WTC11 (cell line): ENCODE measurements around the gene GGA3. TPM values are rescaled to one million over a fixed set of nuclear protein-coding genes. Genes with fewer than 3 reads are reported as not detected.

Experiments used
- ATAC-seq: fragments of 200-7000 bp; cut with Tn5 transposase; 2 replicates; pipeline ENCODE4 v1.10.0; 2021; ENCODE audit warnings: mild to moderate bottlenecking, moderate library complexity
- CTCF ChIA-PET: fragments of 300-600 bp; sonication (Branson Sonifier 250); formaldehyde crosslinking; loops from one replicate; lab custom pipeline; 2021; ENCODE audit warnings: antibody characterized with exemption; lab: Charles Lee
- POLR2A ChIA-PET: fragments of 350-600 bp; sonication (Branson Sonifier 250); formaldehyde crosslinking; loops from one replicate; lab custom pipeline; 2021; ENCODE audit warnings: antibody characterized with exemption; lab: Charles Lee
- DNase-seq: peaks from one replicate; pipeline ENCODE4 v3.0.0; 2021; ENCODE audit warnings: low spot score
- H3K27ac Mint-ChIP-seq: 2 replicates; pipeline ENCODE4 v1.8.0; 2021; ENCODE audit warnings: mixed read lengths
- H3K27me3 Mint-ChIP-seq: 2 replicates; pipeline ENCODE4 v1.8.0; 2021; ENCODE audit warnings: low read depth, mild to moderate bottlenecking, moderate library complexity, mixed read lengths
- H3K36me3 Mint-ChIP-seq: 2 replicates; pipeline ENCODE4 v1.8.0; 2021; ENCODE audit warnings: mixed read lengths
- H3K4me1 Mint-ChIP-seq: 2 replicates; pipeline ENCODE4 v1.8.0; 2022; ENCODE audit warnings: mixed read lengths
- H3K4me3 Mint-ChIP-seq: 2 replicates; pipeline ENCODE4 v1.8.0; 2021; ENCODE audit warnings: mild to moderate bottlenecking, moderate library complexity, mixed read lengths
- H3K9me3 Mint-ChIP-seq: 2 replicates; pipeline ENCODE4 v1.8.0; 2021; ENCODE audit warnings: mixed read lengths
- ATF1 ChIP-seq: sonication (generic); formaldehyde crosslinking; IDR thresholded peaks from 2 replicates; pipeline ENCODE4 v1.8.1; 2023; ENCODE audit warnings: mild to moderate bottlenecking, moderate library complexity, missing genetic modification reagents
- CBFB ChIP-seq: sonication (generic); formaldehyde crosslinking; IDR thresholded peaks from 2 replicates; pipeline ENCODE4 v1.8.1; 2022; ENCODE audit warnings: mild to moderate bottlenecking, low read depth, missing genetic modification reagents
- CREM ChIP-seq: sonication (generic); formaldehyde crosslinking; IDR thresholded peaks from 2 replicates; pipeline ENCODE4 v1.8.1; 2022; ENCODE audit warnings: mild to moderate bottlenecking, missing genetic modification reagents, moderate library complexity
- MYBL2 ChIP-seq: sonication (generic); formaldehyde crosslinking; IDR thresholded peaks from 2 replicates; pipeline ENCODE4 v1.8.1; 2023; ENCODE audit warnings: mild to moderate bottlenecking, moderate library complexity, missing genetic modification reagents
- SMAD4 ChIP-seq: sonication (generic); formaldehyde crosslinking; IDR thresholded peaks from 2 replicates; pipeline ENCODE4 v1.8.0; 2022; ENCODE audit warnings: mild to moderate bottlenecking, missing genetic modification reagents
- TEAD1 ChIP-seq: sonication (generic); formaldehyde crosslinking; IDR thresholded peaks from 2 replicates; pipeline ENCODE4 v1.8.0; 2022; ENCODE audit warnings: mild to moderate bottlenecking, missing genetic modification reagents
- ZNF232 ChIP-seq: sonication (generic); formaldehyde crosslinking; IDR thresholded peaks from 2 replicates; pipeline ENCODE4 v1.8.0; 2022; ENCODE audit warnings: mild to moderate bottlenecking, missing genetic modification reagents
- ZNF423 ChIP-seq: fragments of 250-450 bp; sonication (Bioruptor Pico); IDR thresholded peaks from 2 replicates; pipeline ENCODE4 v2.1.2; 2022; ENCODE audit warnings: mild to moderate bottlenecking, moderate library complexity
- total RNA-seq: library from RNA; stranded (reverse); gene quantifications from 3 replicates; pipeline ENCODE4 v1.2.3, GENCODE V29; 2021
- TF ChIP-seq, protein P1 (sequence below): fragments of 250-450 bp; sonication (Bioruptor Pico); IDR thresholded peaks from 2 replicates; pipeline ENCODE4 v1.8.0; 2021; ENCODE audit warnings: mild to moderate bottlenecking
- TF ChIP-seq, protein P2 (sequence below): fragments of 250-450 bp; sonication (Bioruptor Pico); IDR thresholded peaks from 2 replicates; pipeline ENCODE4 v1.9.0; 2021; ENCODE audit warnings: mild to moderate bottlenecking
- TF ChIP-seq, protein P3 (sequence below): fragments of 250-450 bp; sonication (Bioruptor Pico); IDR thresholded peaks from 2 replicates; pipeline ENCODE4 v1.9.0; 2021; ENCODE audit warnings: mild to moderate bottlenecking, borderline replicate concordance
- TF ChIP-seq, protein P4 (sequence below): sonication (generic); formaldehyde crosslinking; IDR thresholded peaks from 2 replicates; pipeline ENCODE4 v1.8.0; 2022; ENCODE audit warnings: mild to moderate bottlenecking, missing genetic modification reagents

GGA3 gene
- total RNA-seq, 1 experiment from 2014 or later, result 66.9 TPM

- TF ChIP-seq, protein P1, sequence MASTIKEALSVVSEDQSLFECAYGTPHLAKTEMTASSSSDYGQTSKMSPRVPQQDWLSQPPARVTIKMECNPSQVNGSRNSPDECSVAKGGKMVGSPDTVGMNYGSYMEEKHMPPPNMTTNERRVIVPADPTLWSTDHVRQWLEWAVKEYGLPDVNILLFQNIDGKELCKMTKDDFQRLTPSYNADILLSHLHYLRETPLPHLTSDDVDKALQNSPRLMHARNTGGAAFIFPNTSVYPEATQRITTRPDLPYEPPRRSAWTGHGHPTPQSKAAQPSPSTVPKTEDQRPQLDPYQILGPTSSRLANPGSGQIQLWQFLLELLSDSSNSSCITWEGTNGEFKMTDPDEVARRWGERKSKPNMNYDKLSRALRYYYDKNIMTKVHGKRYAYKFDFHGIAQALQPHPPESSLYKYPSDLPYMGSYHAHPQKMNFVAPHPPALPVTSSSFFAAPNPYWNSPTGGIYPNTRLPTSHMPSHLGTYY (CRISPR knock-in tag), result no peak
- TF ChIP-seq, protein P2, sequence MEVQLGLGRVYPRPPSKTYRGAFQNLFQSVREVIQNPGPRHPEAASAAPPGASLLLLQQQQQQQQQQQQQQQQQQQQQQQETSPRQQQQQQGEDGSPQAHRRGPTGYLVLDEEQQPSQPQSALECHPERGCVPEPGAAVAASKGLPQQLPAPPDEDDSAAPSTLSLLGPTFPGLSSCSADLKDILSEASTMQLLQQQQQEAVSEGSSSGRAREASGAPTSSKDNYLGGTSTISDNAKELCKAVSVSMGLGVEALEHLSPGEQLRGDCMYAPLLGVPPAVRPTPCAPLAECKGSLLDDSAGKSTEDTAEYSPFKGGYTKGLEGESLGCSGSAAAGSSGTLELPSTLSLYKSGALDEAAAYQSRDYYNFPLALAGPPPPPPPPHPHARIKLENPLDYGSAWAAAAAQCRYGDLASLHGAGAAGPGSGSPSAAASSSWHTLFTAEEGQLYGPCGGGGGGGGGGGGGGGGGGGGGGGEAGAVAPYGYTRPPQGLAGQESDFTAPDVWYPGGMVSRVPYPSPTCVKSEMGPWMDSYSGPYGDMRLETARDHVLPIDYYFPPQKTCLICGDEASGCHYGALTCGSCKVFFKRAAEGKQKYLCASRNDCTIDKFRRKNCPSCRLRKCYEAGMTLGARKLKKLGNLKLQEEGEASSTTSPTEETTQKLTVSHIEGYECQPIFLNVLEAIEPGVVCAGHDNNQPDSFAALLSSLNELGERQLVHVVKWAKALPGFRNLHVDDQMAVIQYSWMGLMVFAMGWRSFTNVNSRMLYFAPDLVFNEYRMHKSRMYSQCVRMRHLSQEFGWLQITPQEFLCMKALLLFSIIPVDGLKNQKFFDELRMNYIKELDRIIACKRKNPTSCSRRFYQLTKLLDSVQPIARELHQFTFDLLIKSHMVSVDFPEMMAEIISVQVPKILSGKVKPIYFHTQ (CRISPR knock-in tag), result no peak
- TF ChIP-seq CBFB (CRISPR knock-in tag) (no peak), SMAD4 (CRISPR knock-in tag) (no peak), MYBL2 (CRISPR knock-in tag) (no peak)
- TF ChIP-seq, protein P3, sequence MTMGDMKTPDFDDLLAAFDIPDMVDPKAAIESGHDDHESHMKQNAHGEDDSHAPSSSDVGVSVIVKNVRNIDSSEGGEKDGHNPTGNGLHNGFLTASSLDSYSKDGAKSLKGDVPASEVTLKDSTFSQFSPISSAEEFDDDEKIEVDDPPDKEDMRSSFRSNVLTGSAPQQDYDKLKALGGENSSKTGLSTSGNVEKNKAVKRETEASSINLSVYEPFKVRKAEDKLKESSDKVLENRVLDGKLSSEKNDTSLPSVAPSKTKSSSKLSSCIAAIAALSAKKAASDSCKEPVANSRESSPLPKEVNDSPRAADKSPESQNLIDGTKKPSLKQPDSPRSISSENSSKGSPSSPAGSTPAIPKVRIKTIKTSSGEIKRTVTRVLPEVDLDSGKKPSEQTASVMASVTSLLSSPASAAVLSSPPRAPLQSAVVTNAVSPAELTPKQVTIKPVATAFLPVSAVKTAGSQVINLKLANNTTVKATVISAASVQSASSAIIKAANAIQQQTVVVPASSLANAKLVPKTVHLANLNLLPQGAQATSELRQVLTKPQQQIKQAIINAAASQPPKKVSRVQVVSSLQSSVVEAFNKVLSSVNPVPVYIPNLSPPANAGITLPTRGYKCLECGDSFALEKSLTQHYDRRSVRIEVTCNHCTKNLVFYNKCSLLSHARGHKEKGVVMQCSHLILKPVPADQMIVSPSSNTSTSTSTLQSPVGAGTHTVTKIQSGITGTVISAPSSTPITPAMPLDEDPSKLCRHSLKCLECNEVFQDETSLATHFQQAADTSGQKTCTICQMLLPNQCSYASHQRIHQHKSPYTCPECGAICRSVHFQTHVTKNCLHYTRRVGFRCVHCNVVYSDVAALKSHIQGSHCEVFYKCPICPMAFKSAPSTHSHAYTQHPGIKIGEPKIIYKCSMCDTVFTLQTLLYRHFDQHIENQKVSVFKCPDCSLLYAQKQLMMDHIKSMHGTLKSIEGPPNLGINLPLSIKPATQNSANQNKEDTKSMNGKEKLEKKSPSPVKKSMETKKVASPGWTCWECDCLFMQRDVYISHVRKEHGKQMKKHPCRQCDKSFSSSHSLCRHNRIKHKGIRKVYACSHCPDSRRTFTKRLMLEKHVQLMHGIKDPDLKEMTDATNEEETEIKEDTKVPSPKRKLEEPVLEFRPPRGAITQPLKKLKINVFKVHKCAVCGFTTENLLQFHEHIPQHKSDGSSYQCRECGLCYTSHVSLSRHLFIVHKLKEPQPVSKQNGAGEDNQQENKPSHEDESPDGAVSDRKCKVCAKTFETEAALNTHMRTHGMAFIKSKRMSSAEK (CRISPR knock-in tag), result no peak
- Mint-ChIP-seq H3K4me1 (no peaks in the 10 kb centered on the region), H3K36me3 (no peaks in the 10 kb centered on the region), H3K27me3 (no peaks in the 10 kb centered on the region), H3K4me3 (no peak overlapping the region), H3K27ac (no peak overlapping the region), H3K9me3 (no peaks in the 10 kb centered on the region)
- ChIA-PET CTCF (interaction anchor here (1.1 kb wide), 1 partner anchor 31 kb away, joined by 3 read pairs; the partner anchor contains the start of gene MIF4GD), POLR2A (no interaction called here)
- ATAC-seq, result no peak
- no peak for DNase-seq
Measured at GRCh38 chr17:75301502-75302206, 40.2 kb upstream of the GGA3 start.

DNA sequence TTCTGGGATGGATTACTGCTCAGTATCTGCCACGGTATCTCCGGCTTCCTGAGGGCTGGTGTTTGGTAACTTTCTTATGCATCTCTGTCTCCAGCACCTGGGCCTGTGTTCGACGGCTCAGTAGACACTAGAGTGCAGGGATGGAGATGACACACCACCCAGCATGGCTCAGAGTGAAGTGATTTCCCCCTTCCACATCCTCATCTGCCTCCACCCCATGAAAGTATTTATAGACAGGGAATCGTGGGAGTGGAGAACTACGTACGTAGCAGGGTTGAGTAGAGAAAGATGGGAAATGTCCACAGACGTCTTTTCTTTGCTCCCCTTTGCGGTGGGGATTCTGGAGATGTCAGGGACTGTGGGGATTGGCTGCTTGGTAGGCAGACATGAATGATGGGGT lies 39.6 kb upstream of the GGA3 start:
- ChIA-PET POLR2A (no interaction called here), CTCF (interaction anchor here (1.1 to 1.2 kb wide), 2 partner anchors 12 to 111 kb away, joined by 5 to 7 read pairs; partner anchors contain the start of gene SLC25A19)
- no peaks in the 10 kb centered on the region for H3K36me3 Mint-ChIP-seq
- H3K27me3 Mint-ChIP-seq, result no peaks in the 10 kb centered on the region
- H3K4me1 Mint-ChIP-seq, result no peaks in the 10 kb centered on the region
- DNase-seq (no peak), ATAC-seq (no peak)
- H3K9me3 Mint-ChIP-seq, result no peaks in the 10 kb centered on the region
- TF ChIP-seq CREM (CRISPR knock-in tag), result no peak
- TF ChIP-seq ZNF232, result no peak
- TF ChIP-seq ATF1 (CRISPR knock-in tag), result no peak
- TF ChIP-seq ZNF423 (CRISPR knock-in tag), result no peak
- TF ChIP-seq, protein P4, sequence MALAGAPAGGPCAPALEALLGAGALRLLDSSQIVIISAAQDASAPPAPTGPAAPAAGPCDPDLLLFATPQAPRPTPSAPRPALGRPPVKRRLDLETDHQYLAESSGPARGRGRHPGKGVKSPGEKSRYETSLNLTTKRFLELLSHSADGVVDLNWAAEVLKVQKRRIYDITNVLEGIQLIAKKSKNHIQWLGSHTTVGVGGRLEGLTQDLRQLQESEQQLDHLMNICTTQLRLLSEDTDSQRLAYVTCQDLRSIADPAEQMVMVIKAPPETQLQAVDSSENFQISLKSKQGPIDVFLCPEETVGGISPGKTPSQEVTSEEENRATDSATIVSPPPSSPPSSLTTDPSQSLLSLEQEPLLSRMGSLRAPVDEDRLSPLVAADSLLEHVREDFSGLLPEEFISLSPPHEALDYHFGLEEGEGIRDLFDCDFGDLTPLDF (CRISPR knock-in tag), result no peak
- TF ChIP-seq TEAD1 (CRISPR knock-in tag), result no peak
- no peak overlapping the region for H3K4me3 Mint-ChIP-seq
- no peak overlapping the region for H3K27ac Mint-ChIP-seq
